ENCODE data around the gene NFATC1. TPM values are rescaled to one million over a fixed set of nuclear protein-coding genes. Genes with fewer than 3 reads are reported as not detected.

The NFATC1 gene
- polyA plus RNA-seq, 3 donors = 5.1 to 5.8 (median 5.7) TPM

- no peak for DNase-seq
Measured at GRCh38 chr18:79552696-79553095, 157.0 kb downstream of the NFATC1 start.

GRCh38 chr18:79553154-79553553 lies 157.4 kb downstream of the NFATC1 start:
- no peak for DNase-seq

GRCh38 chr18:79553696-79554095 lies 158.0 kb downstream of the NFATC1 start:
- DNase-seq = no peak

- no peak for DNase-seq
Measured at GRCh38 chr18:79554321-79554720, 158.6 kb downstream of the NFATC1 start.

GRCh38 chr18:79554945-79555645 lies 159.4 kb downstream of the NFATC1 start:
- DNase-seq = no peak

- no peak for DNase-seq
Measured at GRCh38 chr18:79555885-79556284, 160.2 kb downstream of the NFATC1 start.

- no peak for DNase-seq
Measured at GRCh38 chr18:79556829-79557585, 161.3 kb downstream of the NFATC1 start.

- no peak for DNase-seq
Measured at GRCh38 chr18:79558196-79558932, 162.6 kb downstream of the NFATC1 start.

GRCh38 chr18:79558933-79559416 lies 163.2 kb downstream of the NFATC1 start:
- DNase-seq = no peak

- no peak for DNase-seq
Measured at GRCh38 chr18:79559436-79559835, 163.7 kb downstream of the NFATC1 start.

- DNase-seq = no peak
Measured at GRCh38 chr18:79560042-79560860, 164.5 kb downstream of the NFATC1 start.

GRCh38 chr18:79560861-79561210 lies 165.1 kb downstream of the NFATC1 start:
- DNase-seq = no peak

- DNase-seq = no peak
Measured at GRCh38 chr18:79563949-79564348, 168.2 kb downstream of the NFATC1 start.

- no peak for DNase-seq
Measured at GRCh38 chr18:79564441-79564840, 168.7 kb downstream of the NFATC1 start.

GRCh38 chr18:79566771-79567431 lies 171.2 kb downstream of the NFATC1 start:
- DNase-seq = no peak

- peak; percentile 87 for DNase-seq
Measured at GRCh38 chr18:79567481-79568147, 171.9 kb downstream of the NFATC1 start.

- no peak for DNase-seq
Measured at GRCh38 chr18:79568543-79569205, 172.9 kb downstream of the NFATC1 start.

- no peak for DNase-seq
Measured at GRCh38 chr18:79569720-79570119, 174.0 kb downstream of the NFATC1 start.

GRCh38 chr18:79570266-79571201 lies 174.8 kb downstream of the NFATC1 start:
- DNase-seq = no peak

Measured in renal pelvis (tissue), 4 donors.